Suprapubic skin (tissue), 4 donors: ENCODE measurements around the gene SESN2. TPM values are rescaled to one million over a fixed set of nuclear protein-coding genes. Genes with fewer than 3 reads are reported as not detected.

Experiments
- DNase-seq, 2 donors: peaks; one replicate each; pipeline ENCODE4 v3.0.0-alpha.2; 2019; ENCODE audit warnings: low spot score in 2 of 2
- H3K27ac ChIP-seq: fragments of 200-600 bp; sonication (generic); one replicate; pipeline ENCODE4 v1.5.1; 2019
- H3K27me3 ChIP-seq: fragments of 200-600 bp; sonication (generic); one replicate; pipeline ENCODE4 v1.5.1; 2019
- H3K36me3 ChIP-seq: fragments of 200-600 bp; sonication (generic); one replicate; pipeline ENCODE4 v1.5.1; 2019
- H3K4me1 ChIP-seq: fragments of 200-600 bp; sonication (generic); one replicate; pipeline ENCODE4 v1.5.1; 2019
- H3K4me3 ChIP-seq: fragments of 200-600 bp; sonication (generic); one replicate; pipeline ENCODE4 v1.5.1; 2019; ENCODE audit warnings: mild to moderate bottlenecking
- H3K9me3 ChIP-seq: fragments of 200-600 bp; sonication (generic); one replicate; pipeline ENCODE4 v1.5.1; 2019
- EP300 ChIP-seq: sonication (generic); formaldehyde crosslinking; IDR thresholded peaks from one replicate; pipeline ENCODE4 v1.6.1; 2017; ENCODE audit warnings: antibody characterized with exemption
- POLR2A ChIP-seq, 2 donors: fragments of 450-650 bp; IDR thresholded peaks; one replicate each; pipeline ENCODE4 v1.6.1; 2017; ENCODE audit warnings: antibody characterized with exemption in 2 of 2, mild to moderate bottlenecking in 2 of 2, moderate library complexity in 2 of 2
- POLR2AphosphoS5 ChIP-seq, 3 donors: sonication (generic); formaldehyde crosslinking; IDR thresholded peaks; one replicate each; pipeline ENCODE4 v1.6.1; 2017; ENCODE audit warnings: antibody characterized with exemption in 3 of 3
- WGBS: methylation state at CpG from one replicate; pipeline ENCODE4 v1.1.5; 2018; 5-methylcytosine and 5-hydroxymethylcytosine counted together
- total RNA-seq, 4 donors: library from RNA; depleted of rRNA; stranded (reverse); fragments of >200 nt; gene quantifications; one replicate each; pipeline ENCODE4 v1.1.0, GENCODE V29; 2016
- TF ChIP-seq, protein P1 (sequence below), 2 donors: fragments of 200-600 bp in 1 of 2; fragments of 450-650 bp in 1 of 2; sonication (generic) in 1 of 2; IDR thresholded peaks; one replicate each; pipeline ENCODE4 v1.5.1; 2016 to 2019; ENCODE audit warnings: antibody characterized with exemption in 2 of 2, mild to moderate bottlenecking in 1 of 2, moderate library complexity in 1 of 2

Gene SESN2
- total RNA-seq, 4 donors from 2014 or later = 7.4 to 12.1 (median 7.5) TPM

DNA sequence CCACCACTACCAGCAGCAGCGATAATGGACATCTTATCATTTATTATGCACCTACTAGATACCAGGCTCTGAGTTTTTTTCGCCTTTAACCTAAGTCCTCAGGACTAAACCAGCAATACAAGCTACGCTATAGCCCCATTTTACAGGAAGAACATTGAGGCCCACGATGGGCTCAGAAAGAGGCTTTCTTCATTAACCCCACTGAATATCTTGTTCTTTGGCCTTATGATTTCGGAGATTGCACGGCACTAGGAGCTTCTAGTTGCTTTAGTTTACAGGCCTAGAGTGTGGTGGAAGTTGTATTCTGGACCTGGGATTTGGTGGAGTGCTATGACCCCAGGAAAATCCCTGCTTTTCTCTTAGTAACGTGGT is 1.5 kb downstream of the SESN2 start:
- WGBS = 64% methylated on average over 7 of the region's 7 CpGs
- no peak for DNase-seq
- no peaks in the 10 kb centered on the region for H3K27me3 ChIP-seq
- H3K9me3 ChIP-seq = no peaks in the 10 kb centered on the region
- no peak overlapping the region for H3K27ac ChIP-seq
- no peak for TF ChIP-seq POLR2A (IDR thresholded peaks at IDR 0.05)
- TF ChIP-seq, protein P1, sequence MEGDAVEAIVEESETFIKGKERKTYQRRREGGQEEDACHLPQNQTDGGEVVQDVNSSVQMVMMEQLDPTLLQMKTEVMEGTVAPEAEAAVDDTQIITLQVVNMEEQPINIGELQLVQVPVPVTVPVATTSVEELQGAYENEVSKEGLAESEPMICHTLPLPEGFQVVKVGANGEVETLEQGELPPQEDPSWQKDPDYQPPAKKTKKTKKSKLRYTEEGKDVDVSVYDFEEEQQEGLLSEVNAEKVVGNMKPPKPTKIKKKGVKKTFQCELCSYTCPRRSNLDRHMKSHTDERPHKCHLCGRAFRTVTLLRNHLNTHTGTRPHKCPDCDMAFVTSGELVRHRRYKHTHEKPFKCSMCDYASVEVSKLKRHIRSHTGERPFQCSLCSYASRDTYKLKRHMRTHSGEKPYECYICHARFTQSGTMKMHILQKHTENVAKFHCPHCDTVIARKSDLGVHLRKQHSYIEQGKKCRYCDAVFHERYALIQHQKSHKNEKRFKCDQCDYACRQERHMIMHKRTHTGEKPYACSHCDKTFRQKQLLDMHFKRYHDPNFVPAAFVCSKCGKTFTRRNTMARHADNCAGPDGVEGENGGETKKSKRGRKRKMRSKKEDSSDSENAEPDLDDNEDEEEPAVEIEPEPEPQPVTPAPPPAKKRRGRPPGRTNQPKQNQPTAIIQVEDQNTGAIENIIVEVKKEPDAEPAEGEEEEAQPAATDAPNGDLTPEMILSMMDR (IDR thresholded peaks at IDR 0.05) = no peak
- H3K4me1 ChIP-seq = peaks cover 22% of the 10 kb centered on the region
- no peaks in the 10 kb centered on the region for H3K36me3 ChIP-seq
- peak overlapping the region; percentile 90 for H3K4me3 ChIP-seq

DNA sequence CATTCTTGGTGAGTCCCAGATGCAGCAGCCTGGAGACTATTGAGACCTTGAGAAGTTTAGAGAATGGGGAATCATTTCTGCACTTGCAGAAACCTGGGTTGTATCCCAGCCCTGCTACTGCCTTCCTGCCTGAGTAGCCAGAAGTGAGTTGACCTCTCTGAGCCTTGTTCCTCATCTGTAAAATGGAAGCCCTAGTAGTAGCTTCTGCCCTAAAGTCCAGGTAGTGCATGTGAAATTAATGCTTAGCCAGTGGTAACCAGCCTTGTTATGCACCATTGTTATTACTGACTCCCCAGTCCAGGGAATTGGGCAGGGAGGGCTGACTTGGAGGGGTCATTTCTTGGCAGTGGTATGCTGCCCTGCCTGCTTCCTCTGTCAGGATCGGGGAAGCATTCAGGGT is 5.6 kb downstream of the SESN2 start:
- H3K36me3 ChIP-seq = no peaks in the 10 kb centered on the region
- no peak for TF ChIP-seq EP300
- no peak for TF ChIP-seq POLR2AphosphoS5 (IDR thresholded peaks at IDR 0.05)
- TF ChIP-seq, protein P1 (IDR thresholded peaks at IDR 0.05) = no peak
- TF ChIP-seq POLR2A (IDR thresholded peaks at IDR 0.05) = no peak
- H3K4me1 ChIP-seq = peaks cover 14% of the 10 kb centered on the region
- H3K27me3 ChIP-seq = no peaks in the 10 kb centered on the region
- no peaks in the 10 kb centered on the region for H3K9me3 ChIP-seq
- no peak for DNase-seq
- no peak overlapping the region for H3K27ac ChIP-seq
- H3K4me3 ChIP-seq = no peak overlapping the region
- WGBS = 100% methylated on average over 1 of the region's 1 CpG

- Histone ChIP-seq H3K4me3 (no peak overlapping the region), H3K27me3 (no peaks in the 10 kb centered on the region), H3K36me3 (peaks cover 3% of the 10 kb centered on the region), H3K4me1 (peaks cover 10% of the 10 kb centered on the region), H3K9me3 (no peaks in the 10 kb centered on the region), H3K27ac (no peak overlapping the region)
- TF ChIP-seq, protein P1 (IDR thresholded peaks at IDR 0.05) = no peak
- TF ChIP-seq POLR2AphosphoS5 (IDR thresholded peaks at IDR 0.05) (no peak), POLR2A (IDR thresholded peaks at IDR 0.05) (no peak), EP300 (no peak)
- no peak for DNase-seq
- WGBS = 88% methylated on average over 8 of the region's 8 CpGs
Observed at GRCh38 chr1:28265577-28265976, 6.3 kb downstream of the SESN2 start.

DNA sequence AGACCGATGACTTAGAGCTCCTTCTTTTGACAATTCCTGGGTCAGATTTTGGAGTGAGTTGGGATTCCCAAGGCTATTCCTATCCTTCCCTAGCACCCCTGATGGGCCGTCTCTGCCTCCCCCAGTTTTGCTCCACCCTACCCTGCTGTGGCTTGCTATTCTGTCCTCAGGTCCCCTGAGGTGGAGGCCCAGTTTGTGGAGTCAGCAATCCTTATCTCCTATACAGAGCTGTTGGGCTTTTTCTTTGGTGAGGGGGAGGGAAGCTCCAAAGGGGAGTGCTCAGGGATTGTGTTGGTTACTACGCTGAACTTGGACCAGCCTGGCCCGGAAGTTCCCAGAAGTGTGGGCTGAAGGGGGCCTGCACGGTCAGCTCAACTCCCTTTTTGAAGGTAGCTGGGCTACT is 7.6 kb downstream of the SESN2 start:
- WGBS = 85% methylated on average over 2 of the region's 5 CpGs
- Histone ChIP-seq H3K36me3 (peaks cover 14% of the 10 kb centered on the region), H3K9me3 (no peaks in the 10 kb centered on the region), H3K4me3 (no peak overlapping the region), H3K27ac (no peak overlapping the region), H3K27me3 (no peaks in the 10 kb centered on the region), H3K4me1 (no peaks in the 10 kb centered on the region)
- no peak for DNase-seq
- TF ChIP-seq POLR2A (IDR thresholded peaks at IDR 0.05) = no peak
- TF ChIP-seq, protein P1 (IDR thresholded peaks at IDR 0.05) = no peak
- no peak for TF ChIP-seq EP300
- TF ChIP-seq POLR2AphosphoS5 (IDR thresholded peaks at IDR 0.05) = no peak

- TF ChIP-seq EP300 (no peak), POLR2A (IDR thresholded peaks at IDR 0.05) (no peak), POLR2AphosphoS5 (IDR thresholded peaks at IDR 0.05) (no peak)
- TF ChIP-seq, protein P1 (IDR thresholded peaks at IDR 0.05) = no peak
- 89% methylated on average over 2 of the region's 2 CpGs for WGBS
- Histone ChIP-seq H3K27me3 (no peaks in the 10 kb centered on the region), H3K36me3 (peaks cover 21% of the 10 kb centered on the region), H3K27ac (no peak overlapping the region), H3K4me3 (no peak overlapping the region), H3K9me3 (no peaks in the 10 kb centered on the region), H3K4me1 (no peaks in the 10 kb centered on the region)
- no peak for DNase-seq
Observed at GRCh38 chr1:28267633-28268032, 8.3 kb downstream of the SESN2 start.
